ENCODE measurements around the gene CDH3.

CDH3 gene

GRCh38 chr16:68651136-68651535, 6.0 kb downstream of the CDH3 start:
- no peak for DNase-seq (ENCODE audit: low spot score)

- DNase-seq (ENCODE audit: low spot score): no peak
These were observed 7.5 kb downstream of the CDH3 start for GRCh38 chr16:68652659-68653058.

- DNase-seq (ENCODE audit: low spot score): no peak
These were observed 10.7 kb downstream of the CDH3 start for GRCh38 chr16:68655806-68656205.

GRCh38 chr16:68656751-68657150, 11.6 kb downstream of the CDH3 start:
- no peak for DNase-seq (ENCODE audit: low spot score)

- DNase-seq (ENCODE audit: low spot score): no peak
These were observed 13.3 kb downstream of the CDH3 start for GRCh38 chr16:68658341-68658973.

GRCh38 chr16:68658974-68659360, 13.9 kb downstream of the CDH3 start:
- no peak for DNase-seq (ENCODE audit: low spot score)

- no peak for DNase-seq (ENCODE audit: low spot score)
These were observed 14.6 kb downstream of the CDH3 start for GRCh38 chr16:68659412-68660358.

GRCh38 chr16:68660359-68660795, 15.3 kb downstream of the CDH3 start:
- DNase-seq (ENCODE audit: low spot score): no peak

GRCh38 chr16:68662035-68662434, 16.9 kb downstream of the CDH3 start:
- no peak for DNase-seq (ENCODE audit: low spot score)

- no peak for DNase-seq (ENCODE audit: low spot score)
These were observed 19.2 kb downstream of the CDH3 start for GRCh38 chr16:68664297-68664696.

- DNase-seq (ENCODE audit: low spot score): no peak
These were observed 20.4 kb downstream of the CDH3 start for GRCh38 chr16:68665501-68665900.

GRCh38 chr16:68668266-68668665, 23.2 kb downstream of the CDH3 start:
- no peak for DNase-seq (ENCODE audit: low spot score)

GRCh38 chr16:68676113-68676860, 31.2 kb downstream of the CDH3 start:
- DNase-seq (ENCODE audit: low spot score): no peak

- DNase-seq (ENCODE audit: low spot score): no peak
These were observed 35.9 kb downstream of the CDH3 start for GRCh38 chr16:68681038-68681437.

- no peak for DNase-seq (ENCODE audit: low spot score)
These were observed 40.8 kb downstream of the CDH3 start for GRCh38 chr16:68685685-68686478.

GRCh38 chr16:68686905-68687304, 41.8 kb downstream of the CDH3 start:
- DNase-seq (ENCODE audit: low spot score): no peak

- no peak for DNase-seq (ENCODE audit: low spot score)
These were observed 44.8 kb downstream of the CDH3 start for GRCh38 chr16:68689921-68690320.

- no peak for DNase-seq (ENCODE audit: low spot score)
These were observed 50.5 kb downstream of the CDH3 start for GRCh38 chr16:68695575-68695974.

- DNase-seq (ENCODE audit: low spot score): no peak
These were observed 51.4 kb downstream of the CDH3 start for GRCh38 chr16:68696514-68696913.

- no peak for DNase-seq (ENCODE audit: low spot score)
These were observed 53.0 kb downstream of the CDH3 start for GRCh38 chr16:68698091-68698490.

- no peak for DNase-seq (ENCODE audit: low spot score)
These were observed 55.0 kb downstream of the CDH3 start for GRCh38 chr16:68700120-68700519.

GRCh38 chr16:68700831-68701230, 55.7 kb downstream of the CDH3 start:
- DNase-seq (ENCODE audit: low spot score): no peak
